Measurements from ENCODE around the gene RTN4R. TPM values are rescaled to one million over a fixed set of nuclear protein-coding genes. Genes with fewer than 3 reads are reported as not detected.

RTN4R gene
- total and polyA plus RNA-seq, 9 of the 15 experiments (the other 6 are each of a cell fraction or from before 2014, with no cell fraction given): 0.04 to 2.8 (median 1.4) TPM; not detected in 3

DNA sequence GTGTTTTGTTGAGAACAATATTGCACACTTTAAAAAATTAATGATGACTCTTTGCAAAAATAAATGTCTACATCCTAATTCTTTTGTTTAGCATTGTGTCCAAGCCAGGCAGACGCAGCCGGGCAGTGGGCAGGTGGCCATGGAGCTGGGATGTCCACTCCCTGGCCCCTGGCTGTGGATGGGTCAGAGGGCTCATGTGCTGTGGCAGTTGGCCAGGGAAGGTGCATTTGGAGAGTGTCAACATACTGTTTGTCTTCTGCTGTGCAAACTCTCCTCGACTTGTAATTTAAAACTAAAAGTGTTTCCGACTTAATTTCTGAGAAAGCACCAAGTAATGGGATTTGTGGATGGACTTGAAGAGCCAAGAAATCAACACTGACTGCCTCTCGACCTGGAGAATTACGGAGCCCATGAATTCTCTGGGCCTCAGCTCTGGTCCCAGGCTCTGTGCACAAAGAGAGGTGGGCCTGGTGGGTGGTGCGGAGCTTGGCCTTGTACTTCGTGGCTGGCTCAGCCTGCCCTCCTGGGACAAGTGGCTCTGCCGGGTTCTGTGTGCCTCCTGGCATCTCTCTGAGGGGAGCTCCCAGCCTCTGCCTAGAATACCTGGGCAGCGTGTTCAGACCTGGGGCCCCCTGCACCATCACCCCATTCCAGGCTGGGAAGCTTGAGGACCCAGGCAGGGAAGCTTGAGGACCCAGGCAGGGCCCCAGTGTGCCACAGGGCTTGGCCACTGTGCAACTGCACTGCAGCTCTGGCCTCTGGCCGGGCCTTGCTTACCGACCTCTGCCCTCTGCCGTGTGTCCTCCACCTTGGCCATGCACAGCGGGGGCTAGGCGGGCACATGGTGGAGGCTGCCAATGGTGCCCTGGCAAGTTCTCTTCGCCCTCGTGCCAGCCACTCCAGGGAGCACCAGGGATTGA lies 46.4 kb downstream of the RTN4R start:
- peak overlapping the region in 1 of 2 experiments; percentile 12; a peak in 1 of 4 replicates for H3K9ac ChIP-seq (ENCODE audit: insufficient read depth in 1 of 2, low read depth in 2 of 2, low read length in 2 of 2)
- H3K36me3 ChIP-seq (ENCODE audit: control insufficient read depth, insufficient read depth, low read length): no peaks in the 10 kb centered on the region
- POLR2A ChIA-PET: interaction anchor here (0.6 to 5.2 kb wide), 3 partner anchors 10 to 55 kb away, joined by 3 to 38 read pairs (median 4); no protein-coding TSS in a partner anchor
- TF ChIP-seq PRMT5 (CRISPR knock-in tag; IDR thresholded peaks at IDR 0.05) (peak; percentile 57; the same call in 1 of the 2 replicates), ZNF57 (CRISPR knock-in tag; IDR thresholded peaks at IDR 0.05) (no peak), SMARCA5 (IDR thresholded peaks at IDR 0.05) (no peak), TBL1XR1 (IDR thresholded peaks at IDR 0.05; ENCODE audit: low read length in 2 of 2) (no peak), MED1 (CRISPR knock-in tag; IDR thresholded peaks at IDR 0.05; ENCODE audit: borderline replicate concordance) (peak; percentile 94; the same call in 1 of the 2 replicates), STAG1 (CRISPR knock-in tag; IDR thresholded peaks at IDR 0.05; ENCODE audit: borderline replicate concordance) (peak; percentile 44; the same call in 1 of the 2 replicates), STAT6 (CRISPR knock-in tag; IDR thresholded peaks at IDR 0.05) (0 out of 2 replicates have a peak, but pooled peaks have one; percentile 37)
- TF ChIP-seq, protein P1, sequence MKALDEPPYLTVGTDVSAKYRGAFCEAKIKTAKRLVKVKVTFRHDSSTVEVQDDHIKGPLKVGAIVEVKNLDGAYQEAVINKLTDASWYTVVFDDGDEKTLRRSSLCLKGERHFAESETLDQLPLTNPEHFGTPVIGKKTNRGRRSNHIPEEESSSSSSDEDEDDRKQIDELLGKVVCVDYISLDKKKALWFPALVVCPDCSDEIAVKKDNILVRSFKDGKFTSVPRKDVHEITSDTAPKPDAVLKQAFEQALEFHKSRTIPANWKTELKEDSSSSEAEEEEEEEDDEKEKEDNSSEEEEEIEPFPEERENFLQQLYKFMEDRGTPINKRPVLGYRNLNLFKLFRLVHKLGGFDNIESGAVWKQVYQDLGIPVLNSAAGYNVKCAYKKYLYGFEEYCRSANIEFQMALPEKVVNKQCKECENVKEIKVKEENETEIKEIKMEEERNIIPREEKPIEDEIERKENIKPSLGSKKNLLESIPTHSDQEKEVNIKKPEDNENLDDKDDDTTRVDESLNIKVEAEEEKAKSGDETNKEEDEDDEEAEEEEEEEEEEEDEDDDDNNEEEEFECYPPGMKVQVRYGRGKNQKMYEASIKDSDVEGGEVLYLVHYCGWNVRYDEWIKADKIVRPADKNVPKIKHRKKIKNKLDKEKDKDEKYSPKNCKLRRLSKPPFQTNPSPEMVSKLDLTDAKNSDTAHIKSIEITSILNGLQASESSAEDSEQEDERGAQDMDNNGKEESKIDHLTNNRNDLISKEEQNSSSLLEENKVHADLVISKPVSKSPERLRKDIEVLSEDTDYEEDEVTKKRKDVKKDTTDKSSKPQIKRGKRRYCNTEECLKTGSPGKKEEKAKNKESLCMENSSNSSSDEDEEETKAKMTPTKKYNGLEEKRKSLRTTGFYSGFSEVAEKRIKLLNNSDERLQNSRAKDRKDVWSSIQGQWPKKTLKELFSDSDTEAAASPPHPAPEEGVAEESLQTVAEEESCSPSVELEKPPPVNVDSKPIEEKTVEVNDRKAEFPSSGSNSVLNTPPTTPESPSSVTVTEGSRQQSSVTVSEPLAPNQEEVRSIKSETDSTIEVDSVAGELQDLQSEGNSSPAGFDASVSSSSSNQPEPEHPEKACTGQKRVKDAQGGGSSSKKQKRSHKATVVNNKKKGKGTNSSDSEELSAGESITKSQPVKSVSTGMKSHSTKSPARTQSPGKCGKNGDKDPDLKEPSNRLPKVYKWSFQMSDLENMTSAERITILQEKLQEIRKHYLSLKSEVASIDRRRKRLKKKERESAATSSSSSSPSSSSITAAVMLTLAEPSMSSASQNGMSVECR (CRISPR knock-in tag; IDR thresholded peaks at IDR 0.05): 0 out of 2 replicates have a peak, but pooled peaks have one; percentile 20
- TF ChIP-seq, protein P2, sequence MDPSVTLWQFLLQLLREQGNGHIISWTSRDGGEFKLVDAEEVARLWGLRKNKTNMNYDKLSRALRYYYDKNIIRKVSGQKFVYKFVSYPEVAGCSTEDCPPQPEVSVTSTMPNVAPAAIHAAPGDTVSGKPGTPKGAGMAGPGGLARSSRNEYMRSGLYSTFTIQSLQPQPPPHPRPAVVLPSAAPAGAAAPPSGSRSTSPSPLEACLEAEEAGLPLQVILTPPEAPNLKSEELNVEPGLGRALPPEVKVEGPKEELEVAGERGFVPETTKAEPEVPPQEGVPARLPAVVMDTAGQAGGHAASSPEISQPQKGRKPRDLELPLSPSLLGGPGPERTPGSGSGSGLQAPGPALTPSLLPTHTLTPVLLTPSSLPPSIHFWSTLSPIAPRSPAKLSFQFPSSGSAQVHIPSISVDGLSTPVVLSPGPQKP (CRISPR knock-in tag; IDR thresholded peaks at IDR 0.05): 0 out of 2 replicates have a peak, but pooled peaks have one; percentile 24
- TF ChIP-seq, protein P3, sequence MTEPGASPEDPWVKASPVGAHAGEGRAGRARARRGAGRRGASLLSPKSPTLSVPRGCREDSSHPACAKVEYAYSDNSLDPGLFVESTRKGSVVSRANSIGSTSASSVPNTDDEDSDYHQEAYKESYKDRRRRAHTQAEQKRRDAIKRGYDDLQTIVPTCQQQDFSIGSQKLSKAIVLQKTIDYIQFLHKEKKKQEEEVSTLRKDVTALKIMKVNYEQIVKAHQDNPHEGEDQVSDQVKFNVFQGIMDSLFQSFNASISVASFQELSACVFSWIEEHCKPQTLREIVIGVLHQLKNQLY (CRISPR knock-in tag; conservative IDR thresholded peaks at IDR 0.05): 0 out of 4 replicates have a peak, but pooled peaks of 1 of the 2 experiments have one; percentile 32

More for the DNA sequence above, 46.4 kb downstream of the RTN4R start:
- H3K4me2 ChIP-seq (ENCODE audit: insufficient read depth, low read length): no peak overlapping the region
- peaks cover 0 to 26% of the 10 kb centered on the region in 2 experiments; a peak in 2 of 5 replicates for H3K4me1 ChIP-seq (replicated peaks in 1 of 2; ENCODE audit: control insufficient read depth in 2 of 2, insufficient read depth in 2 of 2, low read length in 2 of 2)
- no peak overlapping the region for H3K27ac ChIP-seq (ENCODE audit: extremely low read depth, low read depth, low read length)
- WGBS (ENCODE audit: insufficient coverage, low coverage, missing lambda C conversion rate): 2% methylated on average over 17 of the region's 17 CpGs
- ATAC-seq: no peak
- peaks cover 22 to 82% of the 10 kb centered on the region in 2 experiments; a peak in 4 of 5 replicates for H3K27me3 ChIP-seq (ENCODE audit: control insufficient read depth in 2 of 2, insufficient read depth in 2 of 2, low read length in 2 of 2)
- DNase-seq (ENCODE audit: extremely low read depth in 1 of 4, low spot score in 3 of 4): no peak
- no peak for FAIRE-seq
- H4K20me1 ChIP-seq (replicated peaks; ENCODE audit: control insufficient read depth, insufficient read depth, low read length): 0 out of 2 replicates have a peak, but pooled peaks cover 4% of the 10 kb centered on the region
- H2AFZ ChIP-seq (ENCODE audit: low read depth, low read length): no peak overlapping the region
- intact Hi-C loops (cut with micrococcal nuclease): no loop called here
- H3K9me3 ChIP-seq (replicated peaks; ENCODE audit: control insufficient read depth, insufficient read depth, low read depth, low read length): peaks cover 25% of the 10 kb centered on the region
- no TSS peak for BruUV-seq (replicated peaks)
- no peak overlapping the region for H3K4me3 ChIP-seq
- CTCF ChIA-PET (ENCODE audit: low intra/inter-chr PET ratio): no interaction called here
- H3K79me2 ChIP-seq (ENCODE audit: control insufficient read depth, insufficient read depth, low read length): no peaks in the 10 kb centered on the region
- in situ Hi-C loops (cut with MboI): no loop called here
- no peaks in the 10 kb centered on the region for H3K9me1 ChIP-seq (ENCODE audit: control insufficient read depth, insufficient read depth, low read length)

Data from K562 (cell line).